Right ventricle myocardium superior (tissue), 1 donor: Measurements from ENCODE around the gene SRPK3. TPM values are rescaled to one million over a fixed set of nuclear protein-coding genes. Genes with fewer than 3 reads are reported as not detected.
"Not testable (repeated sequence)": the region's sequence is repeated elsewhere in the genome, so short reads cannot be mapped to it uniquely, and the experiment has no call there.

Experiments
- ATAC-seq: fragments of 200-7000 bp; cut with Tn5 transposase; one replicate; pipeline ENCODE4 v1.9.1; 2020; ENCODE audit warnings: mild to moderate bottlenecking; ENCODE audit not compliant: poor library complexity
- DNase-seq: peaks from one replicate; pipeline ENCODE4 v3.0.0-alpha.2; 2020
- intact Hi-C: fragments of 100-400 bp; cut with DNase I; formaldehyde crosslinking; loops from one replicate; pipeline ENCODE4 v1.11.2; 2022
- total RNA-seq: library from RNA; stranded (reverse); fragmentation: NEBNext Ultra II Directional; extraction: Animal tissue kit (Norgen Biotek cat#: 25700); gene quantifications from one replicate; pipeline ENCODE4 v1.2.1, GENCODE V29; 2021
- donor health status: DM: no; HTN: yes; CAD: no; lungs with severe emphysema.

The SRPK3 gene
- total RNA-seq, 1 donor from 2014 or later = 38.0 TPM

DNA sequence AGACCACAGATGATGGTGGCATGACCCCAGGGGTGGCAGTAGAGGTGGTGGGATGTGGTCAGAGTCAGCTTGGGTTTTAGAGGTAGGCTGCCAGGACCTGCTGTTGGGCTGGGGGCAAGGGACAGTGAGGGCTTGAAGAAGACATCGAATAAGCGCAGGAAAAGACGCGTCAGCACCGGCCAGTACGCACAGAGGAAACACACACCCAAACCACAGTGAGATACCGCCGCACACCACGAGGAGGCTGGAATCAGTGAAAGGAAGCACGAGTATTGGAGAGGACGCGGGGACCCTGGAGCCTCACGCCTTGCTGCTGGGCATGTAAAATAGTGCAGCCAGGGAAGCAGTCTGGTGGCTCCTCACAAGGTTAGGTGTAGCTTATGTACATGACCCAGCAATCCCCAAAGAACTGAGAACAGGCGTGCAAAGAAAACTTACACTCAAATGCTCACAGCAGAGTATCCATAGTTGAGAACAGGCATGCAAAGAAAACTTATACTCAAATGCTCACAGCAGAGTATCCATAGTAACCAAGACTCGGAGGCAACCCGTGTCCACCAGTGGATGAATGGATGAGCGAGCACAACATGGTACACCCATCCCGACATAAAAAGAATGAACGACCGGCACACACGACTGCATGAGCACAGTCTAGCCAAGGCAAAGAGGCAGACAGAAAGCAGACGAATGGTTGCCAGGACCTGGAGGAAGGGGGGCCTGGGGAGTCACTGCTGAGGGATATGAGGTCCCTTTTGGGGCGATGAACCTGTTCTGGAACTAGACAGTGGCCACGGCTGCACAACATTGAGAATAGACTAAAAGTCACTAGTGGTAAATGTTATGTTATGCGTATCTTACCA lies 36.2 kb downstream of the SRPK3 start:
- DNase-seq = no peak
- intact Hi-C loops = no loop called here
- ATAC-seq = no peak

DNA sequence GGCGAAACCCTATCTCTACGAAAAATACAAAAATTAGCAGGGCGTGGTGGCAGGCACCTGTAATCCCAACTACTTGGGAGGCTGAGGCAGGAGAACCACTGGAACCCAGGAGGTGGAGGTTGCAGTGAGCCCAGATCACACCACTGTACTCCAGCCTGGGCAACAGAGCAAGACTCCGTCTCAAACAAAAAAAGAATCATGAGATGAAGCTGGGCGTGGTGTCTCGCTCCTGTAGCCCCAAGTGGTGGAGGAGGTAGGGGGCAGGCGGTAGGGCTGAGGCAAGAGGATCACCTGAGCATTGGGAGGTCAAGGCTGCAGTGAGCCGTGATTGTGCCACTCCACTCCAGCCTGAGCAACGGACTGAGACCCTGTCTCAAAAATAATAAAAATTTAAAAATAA lies 37.2 kb downstream of the SRPK3 start:
- intact Hi-C loops, DNase-seq, ATAC-seq: not testable (repeated sequence)

DNA sequence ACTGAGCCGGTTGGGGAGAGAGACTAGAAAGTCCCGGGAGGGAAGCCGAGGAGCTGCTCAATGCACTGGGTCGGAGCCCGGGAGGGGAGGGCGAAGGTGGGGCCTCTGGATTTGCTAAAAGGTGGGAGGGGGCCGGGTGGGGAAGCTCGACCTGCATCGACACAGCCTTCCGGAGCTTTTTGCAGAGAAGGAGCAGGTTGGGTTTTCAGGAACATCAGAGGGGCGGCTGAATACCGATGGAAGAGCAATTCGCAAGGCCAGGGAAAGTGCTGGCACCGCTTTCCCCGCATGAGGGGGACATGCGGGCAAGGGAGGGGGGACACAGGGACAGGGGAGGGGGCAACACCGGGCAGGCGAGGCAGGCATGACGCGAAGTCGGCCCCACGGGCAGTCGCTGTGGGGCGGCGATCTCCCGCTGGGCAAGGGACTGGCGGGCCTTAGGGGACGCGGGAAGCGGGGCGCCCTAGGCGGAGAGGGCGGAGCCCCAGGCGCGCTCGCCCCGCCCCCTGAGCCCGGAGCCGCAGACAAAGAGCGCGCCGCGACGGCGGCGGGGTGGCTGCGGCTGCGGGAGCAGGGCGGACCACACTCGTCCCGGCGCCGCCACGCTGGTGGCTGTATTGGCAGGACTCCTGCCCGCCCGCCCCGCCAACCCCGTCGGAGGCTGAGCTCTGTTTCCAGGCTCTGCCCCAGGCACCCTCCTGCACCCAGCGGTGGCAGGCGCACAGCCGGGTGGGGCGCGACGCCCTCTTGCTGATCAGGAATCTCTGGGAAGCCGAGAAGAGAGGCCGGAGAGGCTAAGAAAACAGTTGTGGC lies 37.9 kb downstream of the SRPK3 start:
- DNase-seq (peak; percentile 61), ATAC-seq (peak; percentile 89)
- intact Hi-C loops = no loop called here

DNA sequence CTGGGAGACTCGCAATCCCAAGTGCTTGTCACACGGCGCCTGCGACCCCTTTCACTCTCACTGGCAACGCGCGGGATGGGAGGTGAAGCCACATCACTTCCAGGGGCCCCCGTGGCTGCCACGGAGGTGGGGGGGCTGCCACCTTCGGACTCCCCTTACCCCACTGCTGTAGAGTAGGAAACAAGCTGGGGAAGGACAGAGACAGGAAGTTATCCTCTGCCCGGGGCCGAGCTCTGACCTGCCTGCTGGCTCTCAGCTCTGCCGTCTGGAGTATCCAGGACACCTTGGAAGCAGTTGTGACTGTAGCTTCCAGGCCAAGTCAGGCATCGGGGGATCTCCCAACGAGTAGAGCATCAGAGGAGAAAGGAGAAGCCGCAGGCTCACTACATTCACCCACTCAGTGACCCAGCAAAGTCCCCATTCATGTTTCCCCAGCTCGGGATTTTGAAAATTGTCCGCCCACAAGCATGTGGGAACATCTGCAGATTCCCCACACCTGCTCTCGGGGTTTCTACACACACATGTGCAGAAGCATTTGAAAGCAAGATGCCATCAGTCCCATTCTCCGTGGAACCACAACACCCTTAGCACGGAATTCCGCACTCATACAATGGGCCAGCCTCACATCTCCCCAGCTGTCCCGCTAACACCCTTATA lies 38.7 kb downstream of the SRPK3 start:
- no peak for ATAC-seq
- intact Hi-C loops = no loop called here
- DNase-seq = no peak

DNA sequence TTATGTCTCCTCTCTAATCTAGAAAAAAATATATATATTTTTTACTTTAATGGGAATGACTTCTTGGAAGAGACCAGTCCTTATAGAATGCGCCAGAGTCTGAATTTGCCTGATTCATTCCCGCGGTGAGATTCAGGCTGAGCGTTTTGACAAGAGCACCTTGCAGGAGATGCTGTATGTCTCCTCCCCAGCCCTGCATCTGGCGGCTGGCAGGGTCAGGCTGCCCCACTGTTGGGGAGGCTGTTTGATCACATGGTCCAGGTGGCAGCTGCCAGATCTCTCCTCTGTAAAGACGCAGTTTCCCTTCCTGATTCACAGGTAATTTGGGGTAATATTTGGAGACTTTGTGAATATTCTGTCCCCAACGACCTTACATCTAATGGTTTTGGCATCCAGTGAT lies 39.8 kb downstream of the SRPK3 start:
- DNase-seq = no peak
- intact Hi-C loops = no loop called here
- ATAC-seq = no peak

DNA sequence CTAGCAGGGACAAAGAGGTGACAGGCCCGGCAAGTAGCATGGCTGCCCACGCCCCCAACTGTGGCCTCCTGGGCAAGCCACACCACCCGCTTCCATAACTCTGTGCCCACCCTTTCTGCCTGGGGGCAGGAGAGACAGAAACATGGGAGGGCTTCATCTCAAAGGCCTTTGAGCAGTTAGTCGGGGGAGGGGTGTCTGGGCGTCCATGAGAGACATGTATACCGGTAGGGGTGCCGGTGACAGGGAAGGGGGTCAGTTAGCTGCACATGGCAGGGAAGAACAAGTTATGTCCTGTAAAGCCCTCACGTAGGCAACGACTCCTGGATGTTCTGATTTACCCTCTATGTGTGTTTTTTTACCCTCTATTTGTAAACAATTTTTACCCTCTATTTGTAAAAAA lies 40.2 kb downstream of the SRPK3 start:
- ATAC-seq = no peak
- intact Hi-C loops = no loop called here
- no peak for DNase-seq

DNA sequence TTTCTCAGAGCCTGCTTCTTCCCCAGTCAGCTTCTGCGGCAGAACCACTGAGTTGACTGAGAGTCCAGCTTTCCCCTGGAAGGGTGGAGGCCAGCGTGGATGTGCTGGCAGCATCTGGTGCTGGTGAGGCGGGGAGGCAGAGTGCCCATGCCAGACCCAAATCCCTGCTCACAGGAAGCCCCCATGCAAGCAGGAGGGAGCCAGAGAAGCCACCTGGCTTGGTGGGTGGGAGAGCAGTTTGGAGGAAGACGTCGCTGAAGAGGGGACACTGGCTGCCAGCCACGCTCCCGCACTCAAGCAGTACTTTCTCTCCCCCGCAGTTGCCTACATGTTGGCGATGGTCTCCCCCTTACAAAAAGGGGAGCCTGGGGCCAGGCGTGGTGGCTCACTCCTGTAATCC lies 43.5 kb downstream of the SRPK3 start:
- no peak for ATAC-seq
- intact Hi-C loops = no loop called here
- no peak for DNase-seq

DNA sequence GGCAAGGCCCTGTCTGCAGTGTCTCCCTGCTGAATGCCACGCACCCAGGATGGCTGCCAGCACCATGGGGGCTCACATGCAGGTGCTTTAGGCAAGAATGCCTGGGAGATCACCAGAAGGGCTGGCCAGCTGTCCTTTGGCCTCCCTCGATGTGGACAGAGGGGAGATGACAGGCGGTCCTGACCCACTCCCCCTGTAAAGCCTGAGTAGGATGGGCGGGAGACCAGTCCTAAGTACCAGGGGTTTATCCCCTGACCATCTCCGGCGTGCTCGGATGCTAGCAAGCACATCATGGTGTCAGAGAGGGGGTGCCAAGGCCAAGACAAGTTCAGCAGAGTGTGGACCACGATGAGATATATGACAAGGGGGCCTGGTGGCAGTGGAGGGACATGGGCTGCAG lies 44.2 kb downstream of the SRPK3 start:
- DNase-seq (no peak), ATAC-seq (no peak)
- intact Hi-C loops = no loop called here

DNA sequence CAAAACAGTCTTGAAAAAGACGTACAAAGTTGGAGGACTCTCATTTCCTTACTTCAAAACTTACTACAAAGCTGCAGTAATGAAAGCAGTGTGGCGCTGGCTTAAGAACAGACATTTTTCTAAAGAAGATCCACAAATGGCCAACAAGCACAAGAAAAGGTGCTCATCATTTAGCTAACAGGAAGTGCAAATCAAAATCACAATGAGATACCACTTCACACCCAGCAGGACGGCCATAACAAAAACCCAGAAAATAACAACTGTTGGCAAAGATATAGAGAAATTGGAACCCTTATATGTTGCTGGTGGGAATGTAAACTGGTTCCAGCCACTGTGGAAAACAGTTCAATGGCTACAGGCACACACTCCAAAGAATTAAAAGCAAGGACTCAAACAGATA lies 46.2 kb downstream of the SRPK3 start:
- ATAC-seq (no peak), DNase-seq (no peak)
- intact Hi-C loops = no loop called here

DNA sequence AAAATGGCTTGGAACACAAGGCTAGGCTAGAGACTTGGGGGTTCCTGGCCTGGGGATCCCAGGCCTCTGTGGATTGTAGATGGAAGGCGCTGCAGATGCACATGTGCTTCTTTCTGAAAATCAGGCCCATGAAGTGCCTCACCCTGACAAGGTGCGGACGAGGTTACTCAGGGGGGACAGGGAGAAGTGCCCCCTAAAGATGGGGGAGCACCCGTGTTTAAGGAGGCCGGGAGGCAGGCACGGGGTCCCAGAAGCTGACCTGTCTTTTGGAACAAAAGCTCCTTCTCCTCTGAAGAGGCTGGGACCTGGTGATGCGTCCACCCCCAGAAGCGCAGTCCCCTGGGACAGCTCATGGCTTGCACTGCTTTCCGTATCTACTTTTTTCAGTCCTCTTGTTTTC lies 47.1 kb downstream of the SRPK3 start:
- DNase-seq (no peak), ATAC-seq (no peak)
- intact Hi-C loops = no loop called here

DNA sequence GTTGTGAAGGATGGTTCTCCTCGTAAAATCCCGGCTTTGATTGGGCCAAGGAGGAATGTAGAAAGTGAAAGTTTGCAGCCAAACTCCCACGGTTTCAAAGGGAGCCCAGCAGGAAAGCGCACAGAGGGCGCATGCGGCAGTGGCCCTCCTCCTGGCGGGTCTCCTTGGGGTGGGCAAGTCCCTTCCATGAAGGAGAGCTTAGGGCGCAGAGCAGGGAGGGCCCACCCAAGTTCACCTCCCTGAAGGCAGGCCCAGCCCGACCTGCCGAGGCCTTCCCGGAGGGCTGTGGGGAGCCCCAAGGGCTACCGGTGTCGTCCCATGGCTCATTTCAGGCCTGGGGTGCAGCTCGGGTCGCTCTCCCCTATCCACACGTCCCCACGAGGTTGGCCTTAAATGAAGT lies 47.5 kb downstream of the SRPK3 start:
- ATAC-seq (no peak), DNase-seq (no peak)
- intact Hi-C loops = no loop called here

DNA sequence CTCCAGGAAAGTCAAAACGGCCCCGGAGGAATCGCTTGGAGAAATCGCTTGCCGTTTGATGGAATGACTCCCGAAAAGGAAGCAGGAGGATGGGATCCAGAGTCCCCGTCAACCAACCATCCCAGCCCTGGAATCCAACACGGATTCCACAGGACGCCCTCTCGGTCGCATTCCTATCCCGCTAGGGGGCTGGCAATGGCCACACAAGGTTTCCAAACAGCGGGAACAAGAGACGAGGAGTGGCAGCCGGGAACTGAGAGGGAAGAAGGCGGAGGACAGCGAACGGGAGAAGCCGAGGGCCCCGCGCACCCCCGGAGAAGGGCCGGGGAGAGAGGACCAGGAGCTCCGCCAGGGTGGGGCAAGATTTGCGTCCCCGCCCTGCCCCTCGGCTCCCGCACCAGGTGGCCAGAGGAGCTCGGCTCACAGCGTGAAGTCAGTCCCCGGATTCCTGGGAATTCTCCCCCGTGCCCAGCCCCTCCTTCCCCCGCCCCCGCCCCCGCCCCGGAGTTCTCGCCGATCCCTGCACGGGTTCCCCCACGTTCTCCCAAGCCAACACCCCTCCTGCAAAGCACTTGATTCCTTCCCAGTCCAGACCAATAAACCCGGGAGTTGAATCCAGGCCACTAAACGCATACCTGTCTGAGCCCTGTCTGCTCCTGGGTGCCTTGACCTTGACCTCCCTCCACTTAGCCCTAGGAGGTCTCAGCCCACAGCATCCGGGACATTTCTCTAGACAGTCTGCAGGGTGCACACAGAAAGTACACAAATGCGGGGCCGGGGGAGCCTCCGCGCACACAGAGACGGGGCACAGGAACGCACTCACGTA lies 48.1 kb downstream of the SRPK3 start:
- ATAC-seq (no peak), DNase-seq (no peak)
- intact Hi-C loops = no loop called here

DNA sequence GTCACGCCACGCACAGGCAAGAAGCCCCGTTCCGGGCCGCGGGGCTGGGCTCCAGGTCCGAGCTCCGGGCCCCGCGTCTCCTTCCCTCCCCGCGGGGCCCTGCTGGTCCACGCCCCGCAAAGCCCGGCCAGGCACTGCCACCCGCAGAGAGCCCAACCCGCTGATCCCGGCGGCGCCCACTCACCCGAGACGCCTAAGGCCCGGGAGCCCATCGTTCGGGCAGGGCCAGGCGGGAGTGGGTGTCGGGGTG lies 48.6 kb downstream of the SRPK3 start:
- intact Hi-C loops = no loop called here
- DNase-seq = no peak
- ATAC-seq = no peak

DNA sequence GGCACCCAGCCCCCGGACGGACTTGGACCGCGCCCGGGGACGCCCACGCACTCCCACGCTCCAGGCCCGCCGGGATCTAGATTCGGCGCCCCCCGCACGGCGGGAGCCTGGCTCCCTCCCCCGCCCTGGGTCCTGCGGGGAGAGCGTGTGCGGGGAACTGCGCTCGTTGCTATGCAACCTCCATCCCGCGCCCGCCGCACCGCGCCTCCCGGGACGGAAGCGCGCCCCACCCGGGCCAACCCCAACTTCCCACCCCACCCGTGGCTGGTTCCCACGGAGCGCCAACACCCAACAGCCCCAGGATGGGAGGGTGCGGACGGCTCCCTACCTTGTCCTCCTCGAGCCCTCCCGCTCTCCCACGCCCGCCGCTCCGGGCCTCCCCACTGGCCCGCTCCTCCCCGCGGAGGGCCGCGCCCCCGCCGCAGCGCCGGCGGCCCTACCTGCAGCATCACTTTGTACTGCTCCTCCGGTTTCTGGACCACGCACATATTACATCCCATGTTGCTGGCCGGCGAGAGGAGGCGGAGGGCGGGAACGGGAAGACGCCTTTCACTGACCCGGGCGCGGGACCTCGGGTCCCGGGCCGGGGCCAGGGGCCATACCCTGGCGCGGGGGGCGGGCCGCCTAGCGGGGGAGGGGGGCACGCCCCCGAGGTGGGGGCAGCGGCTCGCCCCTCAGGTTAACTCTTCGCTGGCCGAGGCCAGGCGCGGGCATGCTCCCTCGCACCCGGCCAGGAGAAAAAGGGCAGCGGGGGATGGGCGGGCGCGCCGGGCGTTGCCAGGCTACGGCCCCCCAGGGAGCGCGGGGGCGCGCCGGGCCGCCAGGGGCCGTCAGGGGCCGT lies 49.2 kb downstream of the SRPK3 start, which contains the start of gene PDZD4:
Gene PDZD4 (minus strand): TSS at position 746 of the 841 bp plus-strand sequence. CDS start 246 bp downstream, at position 500.
- ATAC-seq = no peak
- intact Hi-C loops = no loop called here
- DNase-seq = no peak

DNA sequence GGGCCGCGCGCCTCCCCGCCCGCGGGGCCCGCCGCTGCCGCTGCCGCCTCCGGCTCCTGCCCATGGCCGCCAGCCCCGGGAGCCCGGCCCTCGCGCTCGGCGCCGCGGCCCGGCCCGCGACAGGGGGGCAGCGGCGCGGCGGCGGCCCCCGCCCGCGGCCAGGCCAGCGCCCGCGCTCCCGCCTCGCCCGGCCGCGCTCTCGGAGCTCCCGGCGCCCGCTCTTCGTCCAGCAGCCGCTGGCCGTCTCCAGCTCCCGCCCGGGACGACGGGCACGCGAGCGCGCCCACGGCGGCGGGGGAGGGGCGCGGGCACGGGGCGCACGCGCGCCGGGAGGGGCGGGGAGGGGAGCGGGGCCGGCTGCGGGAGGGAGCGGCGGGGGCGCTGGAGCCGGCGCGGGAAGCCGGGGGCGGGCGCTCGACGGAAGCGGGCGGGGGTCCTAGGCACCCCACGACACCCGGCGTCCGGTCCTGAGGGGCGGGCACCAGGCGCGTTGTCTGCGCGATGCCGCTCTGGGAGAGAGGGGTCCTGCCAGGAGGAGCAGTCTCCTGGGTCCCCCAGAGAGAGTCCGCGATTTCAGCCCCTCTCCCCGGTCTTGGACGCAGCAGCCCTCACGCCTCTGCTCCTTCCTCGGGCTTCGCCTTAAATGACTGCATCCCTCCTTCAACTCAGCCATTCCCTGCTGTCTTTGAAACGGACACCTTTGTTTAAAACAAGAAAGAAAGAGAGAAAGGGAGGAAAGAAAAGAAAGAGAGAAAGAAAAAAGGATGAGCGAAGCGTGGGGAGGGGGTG lies 50.0 kb downstream of the SRPK3 start:
- DNase-seq (no peak), ATAC-seq (no peak)
- intact Hi-C loops = no loop called here

DNA sequence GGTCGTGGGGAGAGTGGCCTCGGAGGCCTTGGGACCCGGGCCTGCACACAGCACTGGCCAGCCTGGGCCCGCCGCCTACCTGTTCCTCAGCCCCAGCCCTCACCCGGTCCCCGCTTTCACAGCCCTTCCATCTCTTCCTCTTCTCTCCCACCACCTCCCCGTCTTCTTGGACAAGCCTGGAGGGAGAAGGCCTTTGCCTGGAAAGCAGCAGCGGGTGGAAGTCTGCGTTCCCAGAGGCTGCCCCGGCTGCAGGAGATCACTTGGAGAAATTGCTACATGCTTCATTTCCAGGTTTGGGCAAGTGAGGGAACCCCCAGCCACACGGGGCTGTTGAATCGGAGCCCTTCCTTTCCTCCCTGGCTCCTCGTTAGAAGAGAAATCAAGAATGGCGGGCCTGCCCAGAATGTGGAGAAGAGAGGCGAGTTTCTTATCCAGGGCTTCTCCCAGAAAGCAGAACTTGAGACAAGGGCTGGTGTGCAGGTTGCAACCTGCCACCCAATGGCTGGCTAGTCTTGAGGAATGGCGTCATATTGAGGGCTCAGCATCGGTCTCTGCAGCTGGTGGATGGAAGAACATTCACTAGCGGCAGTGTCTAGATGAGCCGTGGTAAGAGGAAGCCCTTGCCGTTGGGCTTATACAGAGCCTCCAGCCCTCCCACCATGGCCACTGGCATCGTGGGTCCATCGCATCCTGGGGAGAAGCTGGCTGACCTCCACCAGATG lies 50.7 kb downstream of the SRPK3 start:
- ATAC-seq = no peak
- intact Hi-C loops = no loop called here

DNA sequence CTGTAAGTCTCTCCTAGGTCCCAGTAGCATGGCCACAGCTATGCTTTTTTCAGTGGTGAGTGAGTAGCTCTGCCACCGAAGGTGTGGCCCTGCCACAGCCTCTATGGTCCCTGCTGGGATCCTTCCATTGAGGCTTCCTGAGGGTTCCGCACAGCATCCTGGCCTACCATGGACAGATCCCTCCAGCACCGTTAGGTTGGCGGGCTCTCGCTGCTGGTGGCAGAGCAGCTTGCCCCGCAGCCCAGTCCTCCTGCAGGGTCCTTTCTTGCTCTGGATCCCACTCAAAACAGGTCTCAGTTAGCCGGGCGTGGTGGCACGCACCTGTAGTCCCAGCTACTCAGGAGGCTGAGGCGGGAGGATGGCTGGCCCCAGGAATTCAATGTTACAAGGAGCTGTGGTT lies 51.9 kb downstream of the SRPK3 start:
- ATAC-seq = no peak
- no peak for DNase-seq
- intact Hi-C loops = no loop called here

More for the DNA sequence above, 50.7 kb downstream of the SRPK3 start:
- no peak for DNase-seq
